ENCODE measurements around the gene TECPR2.

Gene TECPR2

DNA sequence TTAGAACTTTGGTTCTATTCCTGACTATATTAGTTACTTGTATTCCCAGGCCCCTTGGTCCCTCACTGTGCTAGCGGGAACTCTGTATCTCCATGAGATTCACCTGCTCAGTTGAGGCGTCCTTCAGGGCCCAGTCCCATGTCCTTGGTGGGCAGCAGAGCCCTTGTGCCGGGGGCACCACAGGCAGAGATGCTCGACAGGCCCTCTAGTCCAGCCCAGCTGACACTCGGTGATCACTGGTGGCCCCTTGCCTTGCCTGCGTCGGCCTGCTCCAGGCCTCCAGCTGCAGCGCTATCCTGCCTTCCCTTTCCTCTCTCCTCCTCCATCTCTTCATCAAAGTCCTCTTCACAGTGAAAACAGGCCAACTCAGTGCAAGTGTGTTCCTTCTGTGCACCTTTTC is 76.8 kb downstream of the TECPR2 start:
- TF ChIP-seq ZFP3 (CRISPR knock-in tag; IDR thresholded peaks at IDR 0.05) (no peak), ZNF565 (CRISPR knock-in tag; conservative IDR thresholded peaks at IDR 0.05; ENCODE audit: low read depth) (no peak), TOX (CRISPR knock-in tag; IDR thresholded peaks at IDR 0.05; ENCODE audit: borderline replicate concordance) (no peak), ZFP30 (CRISPR knock-in tag; IDR thresholded peaks at IDR 0.05) (no peak), PPARA (CRISPR knock-in tag; IDR thresholded peaks at IDR 0.05; ENCODE audit: borderline replicate concordance) (no peak), ESRRG (CRISPR knock-in tag; IDR thresholded peaks at IDR 0.05) (no peak), ISL1 (CRISPR knock-in tag; IDR thresholded peaks at IDR 0.05) (no peak), GLIS3 (CRISPR knock-in tag; IDR thresholded peaks at IDR 0.05) (no peak), ZC3H10 (CRISPR knock-in tag; IDR thresholded peaks at IDR 0.05) (no peak), CSDC2 (CRISPR knock-in tag; IDR thresholded peaks at IDR 0.05) (no peak), ZNF8 (CRISPR knock-in tag; IDR thresholded peaks at IDR 0.05) (no peak)
- TF ChIP-seq, protein P1, sequence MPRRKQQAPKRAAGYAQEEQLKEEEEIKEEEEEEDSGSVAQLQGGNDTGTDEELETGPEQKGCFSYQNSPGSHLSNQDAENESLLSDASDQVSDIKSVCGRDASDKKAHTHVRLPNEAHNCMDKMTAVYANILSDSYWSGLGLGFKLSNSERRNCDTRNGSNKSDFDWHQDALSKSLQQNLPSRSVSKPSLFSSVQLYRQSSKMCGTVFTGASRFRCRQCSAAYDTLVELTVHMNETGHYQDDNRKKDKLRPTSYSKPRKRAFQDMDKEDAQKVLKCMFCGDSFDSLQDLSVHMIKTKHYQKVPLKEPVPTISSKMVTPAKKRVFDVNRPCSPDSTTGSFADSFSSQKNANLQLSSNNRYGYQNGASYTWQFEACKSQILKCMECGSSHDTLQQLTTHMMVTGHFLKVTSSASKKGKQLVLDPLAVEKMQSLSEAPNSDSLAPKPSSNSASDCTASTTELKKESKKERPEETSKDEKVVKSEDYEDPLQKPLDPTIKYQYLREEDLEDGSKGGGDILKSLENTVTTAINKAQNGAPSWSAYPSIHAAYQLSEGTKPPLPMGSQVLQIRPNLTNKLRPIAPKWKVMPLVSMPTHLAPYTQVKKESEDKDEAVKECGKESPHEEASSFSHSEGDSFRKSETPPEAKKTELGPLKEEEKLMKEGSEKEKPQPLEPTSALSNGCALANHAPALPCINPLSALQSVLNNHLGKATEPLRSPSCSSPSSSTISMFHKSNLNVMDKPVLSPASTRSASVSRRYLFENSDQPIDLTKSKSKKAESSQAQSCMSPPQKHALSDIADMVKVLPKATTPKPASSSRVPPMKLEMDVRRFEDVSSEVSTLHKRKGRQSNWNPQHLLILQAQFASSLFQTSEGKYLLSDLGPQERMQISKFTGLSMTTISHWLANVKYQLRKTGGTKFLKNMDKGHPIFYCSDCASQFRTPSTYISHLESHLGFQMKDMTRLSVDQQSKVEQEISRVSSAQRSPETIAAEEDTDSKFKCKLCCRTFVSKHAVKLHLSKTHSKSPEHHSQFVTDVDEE (CRISPR knock-in tag; IDR thresholded peaks at IDR 0.05) = no peak
- TF ChIP-seq, protein P2, sequence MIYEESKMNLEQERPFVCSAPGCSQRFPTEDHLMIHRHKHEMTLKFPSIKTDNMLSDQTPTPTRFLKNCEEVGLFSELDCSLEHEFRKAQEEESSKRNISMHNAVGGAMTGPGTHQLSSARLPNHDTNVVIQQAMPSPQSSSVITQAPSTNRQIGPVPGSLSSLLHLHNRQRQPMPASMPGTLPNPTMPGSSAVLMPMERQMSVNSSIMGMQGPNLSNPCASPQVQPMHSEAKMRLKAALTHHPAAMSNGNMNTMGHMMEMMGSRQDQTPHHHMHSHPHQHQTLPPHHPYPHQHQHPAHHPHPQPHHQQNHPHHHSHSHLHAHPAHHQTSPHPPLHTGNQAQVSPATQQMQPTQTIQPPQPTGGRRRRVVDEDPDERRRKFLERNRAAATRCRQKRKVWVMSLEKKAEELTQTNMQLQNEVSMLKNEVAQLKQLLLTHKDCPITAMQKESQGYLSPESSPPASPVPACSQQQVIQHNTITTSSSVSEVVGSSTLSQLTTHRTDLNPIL (CRISPR knock-in tag; IDR thresholded peaks at IDR 0.05; ENCODE audit: low read depth) = no peak
- TF ChIP-seq, protein P3, sequence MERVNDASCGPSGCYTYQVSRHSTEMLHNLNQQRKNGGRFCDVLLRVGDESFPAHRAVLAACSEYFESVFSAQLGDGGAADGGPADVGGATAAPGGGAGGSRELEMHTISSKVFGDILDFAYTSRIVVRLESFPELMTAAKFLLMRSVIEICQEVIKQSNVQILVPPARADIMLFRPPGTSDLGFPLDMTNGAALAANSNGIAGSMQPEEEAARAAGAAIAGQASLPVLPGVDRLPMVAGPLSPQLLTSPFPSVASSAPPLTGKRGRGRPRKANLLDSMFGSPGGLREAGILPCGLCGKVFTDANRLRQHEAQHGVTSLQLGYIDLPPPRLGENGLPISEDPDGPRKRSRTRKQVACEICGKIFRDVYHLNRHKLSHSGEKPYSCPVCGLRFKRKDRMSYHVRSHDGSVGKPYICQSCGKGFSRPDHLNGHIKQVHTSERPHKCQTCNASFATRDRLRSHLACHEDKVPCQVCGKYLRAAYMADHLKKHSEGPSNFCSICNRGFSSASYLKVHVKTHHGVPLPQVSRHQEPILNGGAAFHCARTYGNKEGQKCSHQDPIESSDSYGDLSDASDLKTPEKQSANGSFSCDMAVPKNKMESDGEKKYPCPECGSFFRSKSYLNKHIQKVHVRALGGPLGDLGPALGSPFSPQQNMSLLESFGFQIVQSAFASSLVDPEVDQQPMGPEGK (CRISPR knock-in tag; IDR thresholded peaks at IDR 0.05; ENCODE audit: borderline replicate concordance) = no peak
- TF ChIP-seq, protein P4, sequence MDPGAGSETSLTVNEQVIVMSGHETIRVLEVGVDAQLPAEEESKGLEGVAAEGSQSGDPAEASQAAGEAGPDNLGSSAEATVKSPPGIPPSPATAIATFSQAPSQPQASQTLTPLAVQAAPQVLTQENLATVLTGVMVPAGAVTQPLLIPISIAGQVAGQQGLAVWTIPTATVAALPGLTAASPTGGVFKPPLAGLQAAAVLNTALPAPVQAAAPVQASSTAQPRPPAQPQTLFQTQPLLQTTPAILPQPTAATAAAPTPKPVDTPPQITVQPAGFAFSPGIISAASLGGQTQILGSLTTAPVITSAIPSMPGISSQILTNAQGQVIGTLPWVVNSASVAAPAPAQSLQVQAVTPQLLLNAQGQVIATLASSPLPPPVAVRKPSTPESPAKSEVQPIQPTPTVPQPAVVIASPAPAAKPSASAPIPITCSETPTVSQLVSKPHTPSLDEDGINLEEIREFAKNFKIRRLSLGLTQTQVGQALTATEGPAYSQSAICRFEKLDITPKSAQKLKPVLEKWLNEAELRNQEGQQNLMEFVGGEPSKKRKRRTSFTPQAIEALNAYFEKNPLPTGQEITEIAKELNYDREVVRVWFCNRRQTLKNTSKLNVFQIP (CRISPR knock-in tag; IDR thresholded peaks at IDR 0.05; ENCODE audit: borderline replicate concordance, low read depth) = no peak
- ATAC-seq = no peak

DNA sequence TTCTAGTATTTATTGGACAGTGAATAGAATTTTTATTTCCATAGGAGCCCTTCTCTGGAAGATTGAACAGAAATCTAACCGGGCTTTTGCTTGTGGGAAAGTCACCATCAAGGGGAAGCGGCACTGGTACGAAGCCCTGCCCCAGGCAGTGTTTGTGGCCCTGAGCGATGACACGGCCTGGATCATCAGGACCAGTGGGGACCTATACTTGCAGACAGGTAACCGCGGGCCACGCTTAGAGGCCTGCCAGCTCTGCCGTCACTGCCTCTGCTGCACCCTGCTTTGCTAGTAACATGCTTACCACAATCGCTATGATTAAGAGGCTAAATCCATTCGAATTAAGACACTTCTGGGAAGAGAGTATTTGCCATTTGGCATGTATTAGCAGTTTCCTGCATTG is 77.7 kb downstream of the TECPR2 start:
- TF ChIP-seq, protein P4 (CRISPR knock-in tag; IDR thresholded peaks at IDR 0.05; ENCODE audit: borderline replicate concordance, low read depth) = no peak
- TF ChIP-seq PPARA (CRISPR knock-in tag; IDR thresholded peaks at IDR 0.05; ENCODE audit: borderline replicate concordance) = no peak
- no peak for TF ChIP-seq CSDC2 (CRISPR knock-in tag; IDR thresholded peaks at IDR 0.05)
- TF ChIP-seq, protein P1 (CRISPR knock-in tag; IDR thresholded peaks at IDR 0.05) = no peak
- ATAC-seq = no peak

Data from SK-N-SH treated with all-trans-retinoic acid at 6 μM for 48 hours (cell line).